Activated naive CD4-positive, alpha-beta T cell treated with Interleukin-2 at 50 U/mL for 16 hours (primary cell): ENCODE data around the gene AAMP.
A peak's percentile ranks its signal among the peaks of the same experiment; 100 is the strongest.

ENCODE experiments used
- DNase-seq: peaks from one replicate; pipeline ENCODE4 v3.0.0-alpha.2; 2020

The AAMP gene

GRCh38 chr2:218218268-218219185 is 51.4 kb downstream of the AAMP start:
- DNase-seq, result peak; percentile 17

- peak; percentile 75 for DNase-seq
Observed at GRCh38 chr2:218217360-218218267, 52.3 kb downstream of the AAMP start.

- DNase-seq, result peak; percentile 94
Observed at GRCh38 chr2:218216674-218217359, 53.1 kb downstream of the AAMP start, which contains the start of gene ARPC2. ARPC2 (plus strand) TSS chr2:218217189; CDS start chr2:218217471, 282 bp downstream.

GRCh38 chr2:218216336-218216673 is 53.6 kb downstream of the AAMP start:
- DNase-seq, result no peak
